HG03571 (cell line): Measurements from ENCODE around the gene OR6Y1.

Experiments used
- ATAC-seq: cut with Tn5 transposase; IDR thresholded peaks from one replicate; pipeline ENCODE4 v1.9.1; 2021; ENCODE audit not compliant: unreplicated experiment

Gene OR6Y1

GRCh38 chr1:158507511-158507910, 46.7 kb downstream of the OR6Y1 start:
- ATAC-seq, result no peak

- ATAC-seq, result no peak
These were observed 47.7 kb downstream of the OR6Y1 start for GRCh38 chr1:158506369-158506987.

- ATAC-seq, result no peak
These were observed 57.8 kb downstream of the OR6Y1 start for GRCh38 chr1:158496374-158496773.

GRCh38 chr1:158494796-158495195, 59.4 kb downstream of the OR6Y1 start:
- ATAC-seq, result no peak
